Esophagus squamous epithelium (tissue), 5 donors: ENCODE data around the gene ZNF865. TPM values are rescaled to one million over a fixed set of nuclear protein-coding genes. Genes with fewer than 3 reads are reported as not detected.

Experiments
- DNase-seq: peaks from one replicate; lab custom pipeline; 2025; lab: John Stamatoyannopoulos, UW
- H3K27ac ChIP-seq, 4 donors: fragments of 200-600 bp; sonication (generic); one replicate each; pipeline ENCODE4 v1.5.1; 2016 to 2019; ENCODE audit warnings: mild to moderate bottlenecking in 1 of 4
- H3K27me3 ChIP-seq, 4 donors: fragments of 200-600 bp; sonication (generic); 1 replicate in 3 of 4; 2 replicates in 1 of 4; pipeline versions ENCODE4 v1.5.1 to v1.6.0; 2017 to 2021; ENCODE audit warnings: antibody characterized with exemption in 1 of 4
- H3K36me3 ChIP-seq, 3 donors: fragments of 200-600 bp; sonication (generic); one replicate each; pipeline ENCODE4 v1.5.1; 2016 to 2019
- H3K4me1 ChIP-seq, 3 donors: fragments of 200-600 bp; sonication (generic); one replicate each; pipeline ENCODE4 v1.5.1; 2017 to 2019
- H3K4me3 ChIP-seq, 4 donors: fragments of 200-600 bp; sonication (generic); 1 replicate in 3 of 4; 2 replicates in 1 of 4; pipeline ENCODE4 v1.5.1; 2016 to 2019; ENCODE audit warnings: mild to moderate bottlenecking in 2 of 4, moderate library complexity in 1 of 4
- H3K9me3 ChIP-seq, 3 donors: fragments of 200-600 bp; sonication (generic); one replicate each; pipeline ENCODE4 v1.5.1; 2016 to 2019
- POLR2A ChIP-seq, 4 donors: fragments of 450-650 bp; IDR thresholded peaks; one replicate each; pipeline ENCODE4 v1.6.1; 2017; ENCODE audit warnings: antibody characterized with exemption in 4 of 4, mild to moderate bottlenecking in 4 of 4, moderate library complexity in 3 of 4
- WGBS, 2 donors: methylation state at CpG; one replicate each; pipeline ENCODE4 v1.1.5; 2018; 5-methylcytosine and 5-hydroxymethylcytosine counted together
- intact Hi-C: fragments of 100-400 bp; cut with DNase I; formaldehyde crosslinking; loops from one replicate; pipeline ENCODE4 v1.15.0; 2022
- total RNA-seq, 4 donors: library from RNA; depleted of rRNA; stranded (reverse); fragments of >200 nt; gene quantifications; one replicate each; pipeline ENCODE4 v1.1.0, GENCODE V29; 2016
- TF ChIP-seq, protein P1 (sequence below), 6 experiments: fragments of 450-650 bp in 4 of 6; fragments of 200-600 bp in 2 of 6; sonication (generic) in 2 of 6; IDR thresholded peaks; one replicate each; pipeline ENCODE4 v1.5.1; 2016 to 2019; ENCODE audit warnings: antibody characterized with exemption in 6 of 6, mild to moderate bottlenecking in 4 of 6, moderate library complexity in 4 of 6
- donor health status: DM: yes; HTN: yes; CAD: no.

The ZNF865 gene
- total RNA-seq, 4 donors from 2014 or later, result 2.7 to 5.3 (median 3.3) TPM

DNA sequence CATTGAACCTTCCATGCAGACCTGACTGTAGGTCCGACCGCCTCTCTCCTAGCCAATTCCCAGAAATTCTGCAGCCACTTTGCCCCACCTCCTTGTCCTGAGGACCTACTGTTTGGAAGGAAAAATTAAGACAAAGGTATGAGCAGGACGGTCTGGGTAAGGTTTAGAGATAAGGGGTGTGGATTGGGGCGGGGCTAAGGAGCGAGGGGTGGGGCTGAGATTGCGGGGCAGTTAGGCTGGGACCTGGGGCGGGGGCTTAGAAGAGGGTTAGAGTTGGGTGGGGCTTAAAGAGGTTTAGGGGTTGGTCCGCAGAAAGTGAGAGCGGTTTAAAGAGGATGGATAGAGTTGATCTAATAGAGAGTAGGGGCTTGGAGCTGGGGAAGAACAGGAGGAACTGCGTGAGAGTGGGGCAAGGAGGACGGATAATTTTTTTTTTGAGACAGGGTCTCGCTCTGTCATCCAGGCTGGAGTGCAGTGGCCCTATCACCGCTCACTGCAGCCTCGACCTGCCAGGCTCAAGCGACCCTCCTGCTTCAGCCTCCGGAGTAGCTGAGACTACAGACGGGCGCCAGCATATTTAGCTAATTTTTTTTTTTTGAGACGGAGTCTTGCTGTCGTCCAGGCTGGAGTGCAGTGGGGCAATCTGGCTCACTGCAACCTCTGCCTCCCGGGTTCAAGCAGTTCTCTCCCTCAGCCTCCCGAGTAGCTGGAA is 1.7 kb upstream of the ZNF865 start:
- intact Hi-C loops, result no loop called here

DNA sequence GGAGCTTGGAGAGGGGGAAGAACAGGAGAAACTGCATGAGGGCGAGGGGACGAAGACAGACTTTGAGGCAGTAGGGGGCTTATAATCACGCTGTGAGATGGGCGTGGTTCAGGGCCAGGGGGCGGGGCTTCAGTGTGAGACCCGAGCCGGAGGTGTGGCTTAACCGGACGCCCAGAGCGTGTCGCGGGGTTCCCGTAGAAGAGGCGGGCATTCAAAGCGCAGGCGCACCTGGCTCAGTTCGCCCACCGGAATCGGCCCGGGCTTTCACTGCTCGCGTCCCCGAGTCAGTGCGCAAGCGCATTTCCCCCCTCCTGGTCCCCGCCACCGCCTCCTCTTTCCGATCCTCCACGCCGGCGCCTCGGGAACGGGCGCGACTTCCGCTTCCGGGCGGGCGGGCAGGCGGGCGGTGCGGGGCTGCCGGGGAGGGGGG is 225 bp upstream of the ZNF865 start:
- DNase-seq, result peak; percentile 81
- H3K4me1 ChIP-seq, result peaks cover 32 to 73% (median 37%) of the 10 kb centered on the region in 3 donors
- TF ChIP-seq, protein P1, sequence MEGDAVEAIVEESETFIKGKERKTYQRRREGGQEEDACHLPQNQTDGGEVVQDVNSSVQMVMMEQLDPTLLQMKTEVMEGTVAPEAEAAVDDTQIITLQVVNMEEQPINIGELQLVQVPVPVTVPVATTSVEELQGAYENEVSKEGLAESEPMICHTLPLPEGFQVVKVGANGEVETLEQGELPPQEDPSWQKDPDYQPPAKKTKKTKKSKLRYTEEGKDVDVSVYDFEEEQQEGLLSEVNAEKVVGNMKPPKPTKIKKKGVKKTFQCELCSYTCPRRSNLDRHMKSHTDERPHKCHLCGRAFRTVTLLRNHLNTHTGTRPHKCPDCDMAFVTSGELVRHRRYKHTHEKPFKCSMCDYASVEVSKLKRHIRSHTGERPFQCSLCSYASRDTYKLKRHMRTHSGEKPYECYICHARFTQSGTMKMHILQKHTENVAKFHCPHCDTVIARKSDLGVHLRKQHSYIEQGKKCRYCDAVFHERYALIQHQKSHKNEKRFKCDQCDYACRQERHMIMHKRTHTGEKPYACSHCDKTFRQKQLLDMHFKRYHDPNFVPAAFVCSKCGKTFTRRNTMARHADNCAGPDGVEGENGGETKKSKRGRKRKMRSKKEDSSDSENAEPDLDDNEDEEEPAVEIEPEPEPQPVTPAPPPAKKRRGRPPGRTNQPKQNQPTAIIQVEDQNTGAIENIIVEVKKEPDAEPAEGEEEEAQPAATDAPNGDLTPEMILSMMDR (IDR thresholded peaks at IDR 0.05), result no peak
- peak in 2 of 4 donors; percentile 5 to 15 for TF ChIP-seq POLR2A (IDR thresholded peaks at IDR 0.05)
- peak overlapping the region; percentile 77 to 86 (median 82) for H3K4me3 ChIP-seq
- H3K36me3 ChIP-seq, result peaks cover 0 to 36% (median 11%) of the 10 kb centered on the region in 3 donors
- intact Hi-C loops, result no loop called here
- H3K27me3 ChIP-seq, result no peaks in the 10 kb centered on the region
- H3K27ac ChIP-seq, result peak overlapping the region; percentile 96 to 97 (median 97)
- no peaks in the 10 kb centered on the region for H3K9me3 ChIP-seq
- 1 to 3% methylated on average over 11 to 24 of the region's 43 CpGs for WGBS, 2 donors

More for the DNA sequence above, 1.7 kb upstream of the ZNF865 start:
- Histone ChIP-seq H3K36me3 (peaks cover 0 to 21% (median 9%) of the 10 kb centered on the region in 3 donors), H3K4me1 (peaks cover 32 to 77% (median 37%) of the 10 kb centered on the region in 3 donors), H3K27ac (peak overlapping the region; percentile 96 to 97 (median 97)), H3K27me3 (no peaks in the 10 kb centered on the region), H3K9me3 (no peaks in the 10 kb centered on the region), H3K4me3 (no peak overlapping the region)
- DNase-seq, result no peak
- WGBS, 2 donors, result 75 to 85% methylated on average over 18 to 22 of the region's 22 CpGs
- TF ChIP-seq, protein P1 (IDR thresholded peaks at IDR 0.05), result no peak
- no peak for TF ChIP-seq POLR2A (IDR thresholded peaks at IDR 0.05)

DNA sequence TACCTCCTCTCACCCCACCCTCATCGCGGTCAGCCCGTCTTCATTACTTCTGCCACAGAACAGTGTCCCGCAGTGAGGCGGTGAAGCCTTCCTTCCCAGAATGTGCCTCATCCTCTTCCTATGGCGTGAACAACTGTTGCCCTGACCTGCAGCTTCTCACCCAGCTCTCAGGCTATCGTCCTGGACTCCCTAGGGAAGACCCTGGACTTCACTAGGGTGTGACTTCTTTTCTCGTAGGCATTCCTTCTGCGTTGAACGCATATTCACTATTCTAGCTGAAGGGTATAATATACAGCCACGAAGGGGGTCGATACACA is 982 bp downstream of the ZNF865 start:
- DNase-seq, result no peak
- Histone ChIP-seq H3K27me3 (no peaks in the 10 kb centered on the region), H3K36me3 (peaks cover 0 to 43% (median 11%) of the 10 kb centered on the region in 3 donors), H3K4me1 (peaks cover 22 to 69% (median 29%) of the 10 kb centered on the region in 3 donors), H3K27ac (peak overlapping the region; percentile 96 to 97 (median 97)), H3K4me3 (peak overlapping the region; percentile 77 to 86 (median 82)), H3K9me3 (no peaks in the 10 kb centered on the region)
- intact Hi-C loops, result no loop called here
- TF ChIP-seq POLR2A (IDR thresholded peaks at IDR 0.05), result no peak
- TF ChIP-seq, protein P1 (IDR thresholded peaks at IDR 0.05), result peak in 1 of 6 experiments; percentile 2
- 18 to 25% methylated on average over 11 to 12 of the region's 12 CpGs for WGBS, 2 donors

DNA sequence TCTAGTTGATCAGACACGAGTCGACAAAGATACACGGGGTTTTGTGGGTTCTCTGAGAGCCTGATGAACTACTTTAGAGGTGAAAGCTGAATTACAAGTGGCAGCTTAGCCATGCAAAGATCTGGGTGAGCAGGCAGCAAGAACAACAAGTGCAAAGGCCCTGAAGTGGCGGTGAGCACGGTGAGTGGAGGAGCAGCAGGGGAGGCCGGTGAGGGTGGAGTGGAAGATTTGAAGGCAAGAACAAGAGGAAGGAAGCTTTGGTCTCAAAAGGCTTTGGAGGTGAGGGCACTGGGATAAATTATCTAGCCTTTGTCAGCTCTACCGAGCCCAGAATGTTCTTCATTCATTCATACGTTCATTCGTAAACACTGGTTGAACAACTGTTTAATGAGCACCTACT is 1.4 kb downstream of the ZNF865 start:
- no peak for DNase-seq
- H3K27ac ChIP-seq, result peak overlapping the region in 3 of 4 donors; percentile 96 to 97 (median 97)
- no peak for TF ChIP-seq POLR2A (IDR thresholded peaks at IDR 0.05)
- TF ChIP-seq, protein P1 (IDR thresholded peaks at IDR 0.05), result no peak
- 62 to 70% methylated on average over 9 of the region's 9 CpGs for WGBS, 2 donors
- peaks cover 18 to 69% (median 25%) of the 10 kb centered on the region in 3 donors for H3K4me1 ChIP-seq
- H3K4me3 ChIP-seq, result peak overlapping the region in 2 of 4 donors; percentile 80 to 84
- peaks cover 0 to 46% (median 11%) of the 10 kb centered on the region in 3 donors for H3K36me3 ChIP-seq
- H3K27me3 ChIP-seq, result no peaks in the 10 kb centered on the region
- intact Hi-C loops, result no loop called here
- no peaks in the 10 kb centered on the region for H3K9me3 ChIP-seq

DNA sequence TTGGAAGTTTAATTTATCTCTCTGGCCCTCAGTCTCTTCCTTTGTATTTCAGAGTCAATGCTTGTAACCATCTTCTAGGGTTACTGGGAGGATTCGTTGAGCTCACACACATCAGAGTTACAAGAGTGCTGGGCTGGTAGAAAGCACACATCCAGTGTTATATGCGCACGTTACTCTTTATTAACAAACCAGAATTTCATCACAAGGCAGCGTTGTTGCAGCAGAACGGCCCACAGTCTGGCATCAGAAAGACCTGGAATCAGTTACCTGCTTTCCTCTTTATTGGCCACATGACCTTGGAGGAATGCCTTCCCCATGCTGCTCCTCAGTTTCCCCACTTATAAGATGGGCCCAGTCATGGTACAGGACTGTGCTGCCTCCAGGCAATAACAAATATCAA is 3.9 kb downstream of the ZNF865 start:
- Histone ChIP-seq H3K27ac (no peak overlapping the region), H3K36me3 (peaks cover 0 to 49% (median 3%) of the 10 kb centered on the region in 3 donors), H3K9me3 (no peaks in the 10 kb centered on the region), H3K4me1 (peaks cover 14 to 48% (median 18%) of the 10 kb centered on the region in 3 donors), H3K27me3 (no peaks in the 10 kb centered on the region), H3K4me3 (no peak overlapping the region)
- intact Hi-C loops, result no loop called here
- no peak for DNase-seq
- TF ChIP-seq POLR2A (IDR thresholded peaks at IDR 0.05), result no peak
- TF ChIP-seq, protein P1 (IDR thresholded peaks at IDR 0.05), result no peak
- 81 to 95% methylated on average over 4 to 5 of the region's 5 CpGs for WGBS, 2 donors
